GM12878 (cell line): Measurements from ENCODE around the gene SULT2B1. TPM values are rescaled to one million over a fixed set of nuclear protein-coding genes. Genes with fewer than 3 reads are reported as not detected.

Experiments
- ATF2 ChIP-seq: IDR thresholded peaks from 2 replicates; pipeline ENCODE4 v1.6.1; 2012; ENCODE audit warnings: low read length, inconsistent platforms
- ELK1 ChIP-seq: IDR thresholded peaks from 2 replicates; pipeline ENCODE4 v1.6.1; 2012; ENCODE audit warnings: low read depth, low read length, improper control_type of control experiment
- IRF4 ChIP-seq: IDR thresholded peaks from 2 replicates; pipeline ENCODE4 v1.6.1; 2011; ENCODE audit warnings: low read depth, low read length
- KLF5 ChIP-seq: fragments of 450-650 bp; IDR thresholded peaks from 2 replicates; pipeline ENCODE4 v1.6.1; 2014; ENCODE audit warnings: mild to moderate bottlenecking; ENCODE audit not compliant: partially characterized antibody
- NBN ChIP-seq: fragments of 450-650 bp; IDR thresholded peaks from 2 replicates; pipeline ENCODE4 v1.6.1; 2016
- PML ChIP-seq: IDR thresholded peaks from 2 replicates; pipeline ENCODE4 v1.6.1; 2012; ENCODE audit warnings: low read length, inconsistent platforms
- ZBTB40 ChIP-seq: fragments of 450-650 bp; IDR thresholded peaks from 2 replicates; pipeline ENCODE4 v1.6.1; 2016; ENCODE audit warnings: mild to moderate bottlenecking, moderate library complexity, borderline replicate concordance
- polyA plus RNA-seq, 11 experiments: library from polyadenylated mRNA; depleted of rRNA in 4 of 11; unstranded in 6 of 11; stranded (reverse) in 5 of 11; fragments of >200 nt; fragmentation: Nextera tagmentation in 4 of 11; fragmentation: Illumina TruSeq in 1 of 11; extraction: Ambion mirVana in 4 of 11; extraction: Trizol in 1 of 11; gene quantifications; 1 replicate in 1 of 11; 2 replicates in 10 of 11; pipeline versions ENCODE4 v1.2.1 to v1.2.3, GENCODE V29; 2011 to 2016; ENCODE audit warnings: inconsistent platforms in 2 of 11, missing spikeins in 2 of 11, low read depth in 1 of 11
- total RNA-seq, 4 experiments: library from RNA; depleted of rRNA in 3 of 4; stranded (reverse); fragments of >200 nt in 3 of 4; fragmentation: Illumina TruSeq in 1 of 4; extraction: Trizol in 1 of 4; gene quantifications; 2 replicates each; pipeline versions ENCODE4 v1.2.1 to v1.2.3, GENCODE V29; 2013 to 2021

The SULT2B1 gene
- total and polyA plus RNA-seq, 10 of the 15 experiments (the other 5 are each of a cell fraction or from before 2014, with no cell fraction given), result 0.11 to 0.14 TPM; not detected in 8

GRCh38 chr19:48508729-48509411 is 43.1 kb upstream of the SULT2B1 start (continued):
- TF ChIP-seq ZBTB40 (no peak), NBN (no peak), PML (no peak), IRF4 (no peak), ATF2 (no peak), KLF5 (no peak), ELK1 (no peak)
